HUDEP-2 (cell line): ENCODE results near the gene C6orf132.
"Not testable (repeated sequence)": the region's sequence is repeated elsewhere in the genome, so short reads cannot be mapped to it uniquely, and the experiment has no call there.

Experiments
- DNase-seq, 76 experiments: peaks; one replicate each; lab custom pipeline; 2025; ENCODE audit not compliant: unreplicated experiment in 76 of 76; lab: John Stamatoyannopoulos, UW

C6orf132 gene, protein sequence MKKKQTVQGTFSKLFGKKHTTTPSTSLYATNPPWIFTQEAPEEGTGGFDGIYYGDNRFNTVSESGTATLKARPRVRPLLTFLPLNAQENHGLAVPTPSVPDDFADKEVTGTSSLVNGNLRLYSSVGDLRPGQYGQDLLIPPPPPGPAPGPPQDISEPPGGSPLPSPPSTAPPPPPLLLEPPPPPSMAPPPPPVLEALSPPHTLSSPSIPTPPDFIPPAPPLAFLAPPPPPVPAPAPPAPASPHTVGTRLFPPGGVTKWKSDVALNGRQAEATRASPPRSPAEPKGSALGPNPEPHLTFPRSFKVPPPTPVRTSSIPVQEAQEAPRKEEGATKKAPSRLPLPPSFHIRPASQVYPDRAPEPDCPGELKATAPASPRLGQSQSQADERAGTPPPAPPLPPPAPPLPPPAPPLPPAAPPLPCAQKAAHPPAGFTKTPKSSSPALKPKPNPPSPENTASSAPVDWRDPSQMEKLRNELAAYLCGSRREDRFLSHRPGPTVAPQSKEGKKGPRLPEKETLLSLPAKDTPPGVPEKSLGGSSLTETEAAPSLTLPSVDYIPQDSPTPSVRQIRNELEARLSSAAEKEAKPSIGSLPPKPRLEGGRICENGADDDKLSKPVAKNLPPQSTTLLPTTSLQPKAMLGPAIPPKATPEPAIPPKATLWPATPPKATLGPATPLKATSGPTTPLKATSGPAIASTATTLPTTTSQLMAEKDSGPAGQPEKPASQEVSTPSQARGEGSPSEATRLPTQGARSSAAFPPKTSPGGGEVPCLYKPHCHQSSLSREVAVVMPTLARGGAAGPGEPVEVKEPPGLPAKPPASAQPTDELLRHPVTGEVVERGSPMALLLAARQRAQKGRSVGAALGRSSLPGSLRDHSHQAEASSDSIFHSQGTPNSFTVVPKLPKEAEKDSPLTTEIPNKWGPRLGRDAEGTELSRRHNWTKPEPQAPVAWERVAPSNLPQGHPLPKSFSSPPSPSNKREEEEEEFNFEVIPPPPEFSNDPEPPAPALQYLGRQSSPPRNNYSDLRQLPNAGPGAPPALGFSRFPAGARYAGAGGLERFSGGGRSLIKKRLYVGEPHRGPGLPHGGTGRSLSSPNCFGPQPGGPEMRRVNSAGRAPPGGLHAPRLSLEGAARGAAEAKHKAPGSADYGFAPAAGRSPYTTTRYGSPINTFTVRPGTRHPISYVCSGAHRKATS

DNA sequence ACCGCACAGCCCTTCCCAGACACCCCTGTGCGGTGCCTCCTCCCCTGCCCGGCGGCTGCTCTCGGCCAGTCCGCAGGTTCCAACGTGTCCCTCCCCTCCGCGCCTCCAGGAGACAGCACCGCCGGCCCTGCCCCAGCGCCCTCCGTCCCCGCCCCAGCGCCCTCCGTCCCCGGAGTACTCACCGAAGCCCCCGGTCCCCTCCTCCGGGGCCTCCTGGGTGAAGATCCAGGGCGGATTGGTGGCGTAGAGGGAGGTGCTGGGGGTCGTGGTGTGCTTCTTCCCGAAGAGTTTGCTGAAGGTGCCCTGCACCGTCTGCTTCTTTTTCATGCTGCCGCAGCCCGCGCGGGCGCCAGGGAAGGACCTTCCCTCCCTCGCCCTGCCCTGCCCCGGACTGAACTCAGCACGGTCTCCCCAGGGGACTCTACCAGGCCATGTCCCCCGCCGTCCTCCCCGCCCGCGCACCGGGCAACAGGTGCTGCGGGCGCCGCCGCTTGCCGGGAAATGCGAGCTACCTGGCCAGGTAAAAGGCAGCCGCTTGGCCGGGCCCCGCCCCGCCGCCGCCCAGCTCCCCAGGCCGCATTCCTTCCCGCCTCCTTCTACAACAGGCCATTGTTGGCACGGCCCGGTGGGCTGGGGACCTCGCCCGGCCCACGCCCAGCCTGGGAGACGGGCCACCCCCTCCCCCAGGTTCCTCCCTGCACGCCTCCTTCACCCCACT is at the start of gene C6orf132:
Gene C6orf132 (minus strand): TSS at position 503 of the 718 bp plus-strand sequence. CDS start 176 bp downstream, at position 327.
- peak in 3 of 76 experiments; percentile 12 to 27 (median 16) for DNase-seq

DNA sequence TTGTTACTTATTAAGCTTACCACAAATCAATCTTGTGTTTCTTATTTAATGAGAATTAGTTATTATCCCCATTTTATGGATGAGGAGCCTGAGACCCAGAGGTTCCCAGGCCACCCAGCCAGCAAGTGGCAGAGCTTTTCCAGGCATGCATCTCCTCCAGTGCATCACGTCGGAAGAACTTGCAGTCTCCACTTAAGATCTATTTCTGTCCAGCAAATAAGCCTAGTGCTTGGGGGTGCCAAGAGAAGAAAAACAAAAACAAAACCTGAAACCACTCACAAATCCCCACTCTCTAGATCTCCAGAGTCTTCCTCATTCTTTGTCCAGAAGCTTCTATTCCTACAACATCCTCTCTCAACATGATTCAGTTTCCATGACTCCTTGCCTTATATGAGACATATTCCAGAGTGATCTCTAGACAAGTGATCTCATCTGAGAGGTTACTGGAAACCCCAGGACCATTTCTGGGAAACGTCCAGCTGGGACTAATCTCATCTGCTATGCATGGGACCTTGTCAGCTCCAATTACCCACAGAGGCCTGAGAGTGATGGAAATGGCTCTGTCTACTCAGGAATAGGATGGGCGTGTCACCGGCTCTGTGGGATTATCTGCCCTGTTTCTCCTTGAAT is 48.2 kb upstream of the C6orf132 start:
- DNase-seq, result no peak

DNA sequence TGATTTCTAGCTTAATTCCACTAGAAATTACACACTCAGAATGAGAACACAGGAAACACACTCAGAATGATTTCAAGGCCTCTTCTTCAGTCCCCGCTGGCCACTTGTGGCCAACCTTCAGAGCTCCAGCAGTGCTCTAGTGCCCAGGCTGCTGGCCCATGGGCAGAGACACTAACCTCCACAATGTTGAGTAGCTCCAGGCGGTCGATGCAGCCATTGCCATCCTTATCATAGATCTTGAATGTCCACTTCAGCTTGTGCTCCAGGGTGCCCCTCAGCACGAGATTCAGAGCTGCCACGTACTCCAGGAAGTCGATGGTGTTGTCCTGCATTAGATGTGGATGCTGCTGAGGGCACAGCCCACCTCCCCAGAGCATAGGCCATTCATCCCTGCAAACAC is 46.0 kb upstream of the C6orf132 start:
- DNase-seq, result no peak

DNA sequence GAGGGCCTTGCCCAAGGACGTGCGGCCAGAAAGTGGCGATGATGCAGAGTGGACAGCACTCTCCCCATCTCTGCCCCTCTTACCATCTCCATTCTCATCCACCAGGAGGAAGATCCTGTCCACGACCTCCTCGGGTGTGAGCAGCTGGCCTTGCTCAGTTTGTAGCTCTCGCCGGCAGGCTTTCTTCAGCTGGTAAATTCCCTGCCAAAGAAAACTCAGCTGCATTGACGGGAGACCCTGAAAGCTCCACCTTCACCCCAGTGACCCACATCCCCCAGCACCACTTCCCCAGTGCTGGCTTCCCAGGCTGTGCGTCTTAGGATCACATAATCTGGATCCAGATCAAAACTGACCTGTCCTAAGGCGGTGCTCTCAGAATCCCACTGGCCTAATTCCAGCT is 43.2 kb upstream of the C6orf132 start:
- no peak for DNase-seq

DNA sequence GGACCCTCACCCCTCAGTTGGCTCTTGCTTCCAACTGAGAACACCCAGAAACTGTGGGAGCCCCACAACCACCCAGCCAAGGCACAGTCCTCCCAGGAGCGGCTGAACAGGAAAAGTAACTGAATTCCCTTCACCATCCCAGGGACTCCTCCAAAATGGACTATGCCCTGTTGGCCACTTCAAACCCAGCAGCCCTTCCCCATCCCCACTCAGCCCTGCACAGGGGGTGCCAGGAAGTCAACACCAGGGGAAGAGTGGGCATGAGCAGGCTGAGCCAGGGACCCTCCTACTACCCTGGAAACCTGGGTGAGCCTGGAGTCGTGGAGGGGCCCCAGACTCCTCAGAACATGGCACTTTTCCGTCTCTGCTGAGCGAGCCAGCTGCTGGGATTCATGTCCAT is 42.1 kb upstream of the C6orf132 start:
- DNase-seq, result no peak

DNA sequence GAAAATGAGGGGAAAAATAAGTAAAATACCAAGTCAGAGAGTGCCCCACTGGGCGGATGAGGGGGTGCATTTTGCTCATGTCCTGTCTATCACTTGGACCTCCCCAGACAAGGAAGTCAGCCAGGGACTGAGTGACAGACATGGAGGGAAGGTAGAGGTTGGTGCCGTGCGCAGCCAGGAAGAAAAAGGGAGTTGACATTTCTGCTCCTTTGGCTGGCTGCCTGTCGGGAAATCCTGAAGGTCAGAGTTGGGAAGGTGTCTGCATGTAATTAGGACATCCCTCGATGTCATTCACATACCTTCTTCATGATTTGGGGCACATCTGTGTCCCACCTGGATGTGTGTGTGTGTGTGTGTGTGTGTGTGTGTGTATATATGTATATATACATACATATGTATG is 39.7 kb upstream of the C6orf132 start:
- DNase-seq, result no peak

DNA sequence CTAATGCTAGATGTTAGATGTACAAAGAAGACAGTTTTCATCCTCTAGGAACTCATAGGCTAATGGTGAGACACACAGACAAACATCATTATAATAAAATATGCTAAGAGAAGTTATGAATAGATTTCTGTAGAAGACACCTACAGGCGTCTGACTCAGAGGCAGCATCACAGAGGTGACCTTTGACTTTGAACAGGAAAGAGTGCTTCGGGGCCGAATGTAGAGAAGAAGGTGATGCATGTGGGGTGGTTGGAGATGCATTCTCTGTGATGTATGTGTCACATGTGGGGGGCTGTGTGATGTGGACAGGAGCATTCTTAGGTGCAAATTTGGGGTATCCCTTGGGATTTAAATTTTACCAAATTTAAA is 37.5 kb upstream of the C6orf132 start:
- DNase-seq, result no peak

DNA sequence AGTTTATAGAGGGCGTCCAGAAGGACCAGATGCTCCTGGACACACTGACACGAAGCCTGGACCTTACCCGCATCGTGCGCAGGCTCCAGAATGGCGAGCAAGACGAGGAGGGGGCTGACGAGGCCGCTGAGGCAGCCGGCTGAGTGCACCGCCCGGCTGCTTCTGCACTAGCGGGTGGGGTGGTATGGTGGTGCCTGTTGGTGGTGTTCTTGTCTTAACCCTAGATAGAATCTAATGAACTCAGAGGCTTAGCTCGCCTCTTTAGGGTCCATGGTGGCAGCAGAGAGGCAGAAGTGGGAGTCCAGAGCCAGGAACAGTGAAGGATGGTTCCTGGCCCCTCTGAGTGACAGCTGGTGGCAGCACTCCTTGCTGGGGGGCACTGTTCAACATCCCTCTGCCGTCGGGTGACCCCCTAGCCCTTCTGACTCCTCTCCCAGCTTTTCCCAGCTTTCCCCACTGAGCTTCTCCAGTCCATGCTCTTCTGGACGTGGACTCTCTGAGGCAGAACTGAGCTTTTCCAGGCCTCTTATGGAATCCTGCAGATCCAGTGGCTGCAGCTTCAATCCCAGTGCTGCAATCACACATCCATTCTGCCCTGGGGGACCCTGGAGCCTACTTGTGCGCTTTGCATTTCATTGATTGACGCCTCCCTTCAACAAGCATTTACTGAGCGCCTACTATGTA is 37.0 kb upstream of the C6orf132 start:
- DNase-seq, result peak in 2 of 76 experiments; percentile 22 to 26

DNA sequence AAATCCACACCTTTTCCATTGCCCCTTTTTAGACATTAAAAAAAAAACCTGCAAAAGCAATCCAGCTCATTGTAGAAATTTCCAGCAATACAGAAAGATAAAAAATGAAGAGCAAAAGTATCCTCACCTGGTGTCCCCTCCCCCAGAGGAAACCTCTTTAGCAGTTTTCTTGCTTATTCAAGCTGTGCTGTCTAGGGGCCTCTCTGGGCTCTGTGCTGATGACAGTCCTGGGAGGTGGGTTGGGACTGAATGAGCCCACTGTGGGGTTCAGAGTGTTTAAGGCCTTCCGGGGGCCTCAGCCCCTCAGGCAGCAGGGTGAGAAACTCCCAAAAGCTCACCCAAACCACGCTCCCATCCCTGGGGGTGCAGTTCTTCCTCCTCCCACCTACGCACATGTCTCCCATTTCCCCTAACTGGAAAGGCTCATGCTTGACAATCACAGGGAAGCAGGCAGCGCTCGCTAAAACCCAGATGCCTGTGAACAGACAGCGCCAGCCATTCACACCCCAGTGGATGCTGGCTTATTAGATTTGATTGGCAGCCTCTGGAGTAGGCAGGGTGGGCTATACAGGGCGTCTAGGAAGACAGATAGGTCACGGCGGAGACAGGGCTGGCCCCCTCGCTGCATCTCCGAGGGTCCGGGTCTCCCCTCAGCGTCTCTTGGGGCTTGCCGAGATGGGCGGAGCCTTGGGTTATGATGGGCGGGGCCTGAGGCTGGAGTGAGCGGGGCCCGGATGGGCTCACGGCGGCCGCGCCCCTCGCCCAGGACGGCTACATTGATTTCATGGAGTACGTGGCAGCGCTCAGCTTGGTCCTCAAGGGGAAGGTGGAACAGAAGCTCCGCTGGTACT is 35.3 kb upstream of the C6orf132 start:
- DNase-seq, result no peak

DNA sequence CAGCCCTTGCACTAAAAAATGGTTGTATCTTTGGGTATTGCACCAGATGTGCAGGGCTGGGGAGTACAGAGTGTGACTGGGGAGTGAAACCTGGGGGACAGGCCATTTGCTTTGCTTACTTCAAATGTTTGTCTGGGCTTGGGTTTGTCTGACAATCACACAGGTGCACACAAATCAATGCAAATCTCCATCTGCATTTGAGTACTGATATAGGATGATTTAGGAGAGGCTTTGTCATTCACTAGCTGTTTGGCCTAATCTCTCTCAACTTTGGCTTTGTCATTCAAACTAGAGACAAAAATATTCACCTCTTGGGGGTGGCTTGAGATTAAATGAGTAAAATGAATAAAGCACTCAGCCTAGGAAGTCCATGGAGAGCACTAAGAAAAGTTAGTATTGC is 34.6 kb upstream of the C6orf132 start:
- no peak for DNase-seq

DNA sequence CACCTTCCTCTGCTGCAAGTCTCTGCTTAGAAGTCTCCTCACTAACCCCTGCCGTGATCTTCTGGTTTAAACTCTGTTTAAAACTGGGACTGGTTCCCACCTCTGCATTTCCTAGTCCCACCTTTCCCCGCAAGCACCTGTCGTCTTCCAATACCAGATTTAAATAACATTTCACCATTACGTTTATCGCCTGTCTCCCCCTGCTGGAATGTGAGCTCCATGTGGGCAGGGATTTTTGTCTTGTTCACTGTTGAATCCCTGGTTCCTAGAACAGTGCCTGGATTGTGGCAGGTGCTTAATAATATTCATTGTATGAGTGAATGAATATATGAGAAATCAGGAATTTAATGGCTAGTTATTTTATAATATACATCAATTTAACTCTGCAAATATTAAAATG is 33.4 kb upstream of the C6orf132 start:
- DNase-seq, result peak in 1 of 76 experiments; percentile 24

DNA sequence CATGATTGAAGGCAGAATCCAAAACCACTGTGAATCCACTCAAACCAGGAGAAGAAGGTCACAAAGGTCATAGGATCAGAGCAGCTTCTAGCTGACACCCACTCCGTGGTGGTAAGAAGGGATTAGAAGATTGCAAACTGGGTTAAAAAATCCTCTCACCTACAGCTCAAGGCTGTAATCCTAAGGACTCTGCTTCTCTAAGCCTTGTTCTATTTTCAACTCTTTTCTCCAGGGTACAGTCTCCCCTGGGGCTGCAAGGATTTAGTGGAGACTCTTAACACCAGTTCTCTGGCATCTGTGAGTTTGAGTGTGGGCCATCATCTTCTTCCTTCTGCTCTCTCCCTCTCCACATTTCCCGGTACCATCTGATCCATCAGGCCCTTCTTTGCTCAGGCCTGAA is 30.7 kb upstream of the C6orf132 start, which contains the start of gene GUCA1A:
Gene GUCA1A (plus strand): TSS at position 264 of the 400 bp plus-strand sequence. CDS start 250 bp downstream, outside the sequence.
- no peak for DNase-seq

DNA sequence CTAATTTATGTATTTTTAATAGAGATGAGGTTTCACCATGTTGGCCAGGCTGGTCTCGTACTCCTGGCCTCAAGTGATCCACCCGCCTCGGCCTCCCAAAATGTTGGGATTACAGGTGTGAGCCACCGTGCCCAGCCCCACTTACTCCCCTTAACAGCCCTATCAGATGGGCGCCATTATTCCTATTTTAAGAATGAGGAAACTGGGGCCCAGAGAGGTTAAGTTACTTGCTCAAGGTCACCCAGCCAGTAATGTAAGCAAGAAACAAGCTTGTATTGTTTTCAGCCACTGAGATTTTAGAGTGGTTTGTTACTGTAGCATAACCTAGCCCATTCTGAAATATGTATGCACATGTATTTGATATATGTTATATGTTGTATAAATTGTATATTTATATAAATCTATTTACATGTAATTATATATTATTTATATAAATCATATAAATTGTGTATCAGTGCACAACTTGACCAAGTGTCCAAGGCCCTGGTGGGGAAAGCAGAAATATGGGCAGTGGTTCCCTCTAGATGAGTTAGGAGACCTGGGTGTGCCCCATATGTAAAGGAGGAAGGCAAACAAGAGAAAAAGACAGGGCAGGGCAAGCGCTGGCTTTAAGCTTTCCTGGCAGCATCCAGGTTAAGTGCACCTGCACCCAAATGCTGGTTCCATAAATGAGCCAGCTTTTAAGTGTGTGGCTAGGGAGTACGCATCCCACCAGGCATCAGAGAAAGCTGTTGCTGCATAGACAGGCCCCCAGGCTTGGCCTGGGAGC is 29.6 kb upstream of the C6orf132 start:
- DNase-seq, result no peak

DNA sequence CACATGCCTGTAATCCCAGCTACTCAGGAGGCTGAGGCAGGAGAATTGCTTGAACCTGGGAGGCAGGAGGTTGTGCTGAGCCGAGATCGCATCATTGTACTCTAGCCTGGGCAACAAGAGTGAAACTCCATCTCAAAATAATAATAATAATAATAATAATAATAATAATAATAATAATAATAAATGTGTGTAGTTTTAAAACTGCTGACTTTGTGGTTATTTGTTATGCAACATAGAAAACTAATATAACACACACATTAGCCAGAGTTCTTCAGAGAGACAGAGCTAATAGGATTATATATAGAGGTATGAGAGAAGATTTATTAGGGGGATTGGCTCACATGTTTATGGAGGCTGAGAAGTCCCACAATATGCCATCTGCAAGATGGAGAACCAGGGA is 27.4 kb upstream of the C6orf132 start:
- DNase-seq, result not testable (repeated sequence)

DNA sequence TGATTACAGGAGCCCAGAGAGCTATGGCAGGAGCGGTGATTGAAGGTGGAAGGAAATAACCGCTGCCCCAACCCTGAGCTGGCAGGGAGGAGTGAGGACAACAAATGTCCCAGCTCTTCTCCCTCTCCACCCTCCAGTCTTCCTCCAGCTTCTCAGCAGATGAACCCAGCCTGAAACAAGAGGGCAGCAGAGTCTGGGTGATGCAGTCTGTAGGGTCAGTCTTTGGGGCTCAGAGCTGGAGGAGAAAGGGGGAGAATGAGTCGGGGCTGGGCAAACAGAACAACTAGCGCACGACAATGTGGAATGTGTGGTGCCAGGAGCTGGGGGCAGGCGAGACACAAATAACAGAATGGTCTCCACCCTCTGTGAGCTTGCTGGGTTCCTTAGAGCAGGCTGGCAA is 26.2 kb upstream of the C6orf132 start:
- no peak for DNase-seq

DNA sequence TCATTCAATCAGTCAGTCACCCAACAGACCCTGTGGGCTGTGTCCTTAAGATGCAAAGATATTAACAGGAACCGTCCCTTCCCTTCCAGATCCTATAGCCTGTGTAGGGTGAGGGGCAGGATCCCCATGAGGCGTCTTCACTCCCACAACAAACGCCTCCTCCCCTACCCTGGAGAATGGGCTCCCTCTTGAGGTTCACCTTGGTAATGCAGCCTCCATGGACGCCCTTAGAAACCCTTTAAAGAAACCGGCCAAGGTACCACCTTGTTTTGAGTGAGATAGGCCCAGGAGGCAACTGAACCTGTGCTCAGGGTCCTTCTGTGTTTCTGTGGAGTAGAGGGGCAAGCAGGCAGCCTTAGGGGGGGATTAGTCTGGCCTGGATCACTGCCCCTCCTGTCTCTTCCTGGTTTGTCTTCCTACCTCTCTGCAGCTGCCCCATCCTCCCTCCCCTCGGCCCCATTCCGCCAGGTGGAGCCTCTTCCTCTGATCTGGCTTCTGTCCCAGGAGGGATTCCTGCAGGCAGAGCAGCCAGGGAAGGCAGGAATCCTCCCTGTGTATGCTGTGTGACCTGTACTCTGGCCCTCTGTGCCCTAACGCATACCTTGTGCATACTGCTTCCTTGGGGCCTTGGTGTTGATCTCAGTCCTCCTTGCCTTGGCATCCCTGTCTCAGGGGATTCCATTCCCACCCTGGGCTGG is 24.2 kb upstream of the C6orf132 start:
- peak in 69 of 76 experiments; percentile 13 to 92 (median 62) for DNase-seq

DNA sequence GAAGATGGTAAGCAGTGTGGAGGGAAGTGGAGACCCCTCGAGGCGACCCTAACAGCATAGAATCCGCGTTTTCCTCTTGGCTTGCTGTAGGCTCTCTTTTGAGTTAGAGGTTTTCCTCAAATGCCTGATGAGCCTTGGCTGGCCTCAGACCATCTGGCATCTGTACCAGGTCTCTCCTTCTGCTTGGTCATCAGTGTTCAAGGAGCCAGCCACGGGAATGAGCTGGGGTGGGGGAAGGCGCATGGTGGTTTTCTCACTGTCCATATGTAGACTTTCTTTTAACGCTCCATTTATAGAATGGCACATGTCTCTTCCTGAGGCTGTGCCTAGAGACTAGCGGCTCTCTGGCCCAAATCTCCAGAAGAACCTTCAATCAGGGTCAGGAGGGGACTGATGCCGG is 22.6 kb upstream of the C6orf132 start:
- DNase-seq, result no peak
